Suprapubic skin (tissue), 3 donors: ENCODE measurements around the gene MYOZ3.

ENCODE experiments used
- POLR2AphosphoS5 ChIP-seq, 3 donors: sonication (generic); formaldehyde crosslinking; IDR thresholded peaks; one replicate each; pipeline ENCODE4 v1.6.1; 2017; ENCODE audit warnings: antibody characterized with exemption in 3 of 3
- TF ChIP-seq, protein P1 (sequence below), 2 donors: fragments of 200-600 bp in 1 of 2; fragments of 450-650 bp in 1 of 2; sonication (generic) in 1 of 2; IDR thresholded peaks; one replicate each; pipeline ENCODE4 v1.5.1; 2016 to 2019; ENCODE audit warnings: antibody characterized with exemption in 2 of 2, mild to moderate bottlenecking in 1 of 2, moderate library complexity in 1 of 2

DNA sequence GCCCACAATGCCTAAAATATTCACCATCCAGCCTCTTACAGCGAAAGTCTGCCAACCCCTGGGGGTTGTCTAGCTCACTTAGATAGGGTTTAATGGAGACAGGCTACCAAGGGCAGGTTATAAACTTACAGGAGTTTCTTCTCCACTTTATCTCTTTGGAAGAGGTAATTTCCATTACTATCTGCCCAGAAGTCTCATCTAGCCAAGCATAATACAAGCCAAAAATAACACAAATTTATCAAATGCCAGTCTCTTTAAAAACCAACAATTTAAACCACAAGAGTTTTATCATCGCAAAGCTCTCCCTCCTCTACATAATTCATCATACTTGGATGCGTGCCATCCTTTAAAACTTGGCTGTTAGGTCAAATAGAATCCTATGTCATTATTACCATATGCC, 33.6 kb downstream of the MYOZ3 start:
- TF ChIP-seq, protein P1, sequence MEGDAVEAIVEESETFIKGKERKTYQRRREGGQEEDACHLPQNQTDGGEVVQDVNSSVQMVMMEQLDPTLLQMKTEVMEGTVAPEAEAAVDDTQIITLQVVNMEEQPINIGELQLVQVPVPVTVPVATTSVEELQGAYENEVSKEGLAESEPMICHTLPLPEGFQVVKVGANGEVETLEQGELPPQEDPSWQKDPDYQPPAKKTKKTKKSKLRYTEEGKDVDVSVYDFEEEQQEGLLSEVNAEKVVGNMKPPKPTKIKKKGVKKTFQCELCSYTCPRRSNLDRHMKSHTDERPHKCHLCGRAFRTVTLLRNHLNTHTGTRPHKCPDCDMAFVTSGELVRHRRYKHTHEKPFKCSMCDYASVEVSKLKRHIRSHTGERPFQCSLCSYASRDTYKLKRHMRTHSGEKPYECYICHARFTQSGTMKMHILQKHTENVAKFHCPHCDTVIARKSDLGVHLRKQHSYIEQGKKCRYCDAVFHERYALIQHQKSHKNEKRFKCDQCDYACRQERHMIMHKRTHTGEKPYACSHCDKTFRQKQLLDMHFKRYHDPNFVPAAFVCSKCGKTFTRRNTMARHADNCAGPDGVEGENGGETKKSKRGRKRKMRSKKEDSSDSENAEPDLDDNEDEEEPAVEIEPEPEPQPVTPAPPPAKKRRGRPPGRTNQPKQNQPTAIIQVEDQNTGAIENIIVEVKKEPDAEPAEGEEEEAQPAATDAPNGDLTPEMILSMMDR (IDR thresholded peaks at IDR 0.05) = no peak
- TF ChIP-seq POLR2AphosphoS5 (IDR thresholded peaks at IDR 0.05) = no peak
